ENCODE data around the gene ERMP1. TPM values are rescaled to one million over a fixed set of nuclear protein-coding genes. Genes with fewer than 3 reads are reported as not detected.

Gene ERMP1
- total and polyA plus RNA-seq, 4 donors: 3.1 to 21.5 (median 13.0) TPM

DNA sequence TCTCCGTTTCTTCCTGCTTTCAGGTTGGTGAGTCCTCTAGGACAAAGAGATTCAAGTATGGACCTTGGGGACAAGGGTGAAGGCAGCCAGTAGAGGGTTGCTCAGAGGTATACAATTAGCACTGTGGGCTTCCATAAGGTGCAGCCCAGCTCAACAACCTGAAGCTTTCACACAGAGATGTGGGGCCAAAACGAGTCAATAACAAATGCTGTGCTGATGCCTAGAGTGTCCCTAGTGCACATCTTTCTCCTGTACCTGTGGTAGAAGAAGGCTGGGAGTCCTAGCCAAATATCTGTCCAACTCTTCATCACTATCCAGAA lies 37.1 kb upstream of the ERMP1 start:
- H3K9me3 ChIP-seq (ENCODE audit: control insufficient read depth in 4 of 4, insufficient read depth in 3 of 4, low read length in 3 of 4): no peaks in the 10 kb centered on the region
- 82 to 86% methylated on average over 2 of the region's 2 CpGs for WGBS, 2 donors
- TF ChIP-seq, protein P1, sequence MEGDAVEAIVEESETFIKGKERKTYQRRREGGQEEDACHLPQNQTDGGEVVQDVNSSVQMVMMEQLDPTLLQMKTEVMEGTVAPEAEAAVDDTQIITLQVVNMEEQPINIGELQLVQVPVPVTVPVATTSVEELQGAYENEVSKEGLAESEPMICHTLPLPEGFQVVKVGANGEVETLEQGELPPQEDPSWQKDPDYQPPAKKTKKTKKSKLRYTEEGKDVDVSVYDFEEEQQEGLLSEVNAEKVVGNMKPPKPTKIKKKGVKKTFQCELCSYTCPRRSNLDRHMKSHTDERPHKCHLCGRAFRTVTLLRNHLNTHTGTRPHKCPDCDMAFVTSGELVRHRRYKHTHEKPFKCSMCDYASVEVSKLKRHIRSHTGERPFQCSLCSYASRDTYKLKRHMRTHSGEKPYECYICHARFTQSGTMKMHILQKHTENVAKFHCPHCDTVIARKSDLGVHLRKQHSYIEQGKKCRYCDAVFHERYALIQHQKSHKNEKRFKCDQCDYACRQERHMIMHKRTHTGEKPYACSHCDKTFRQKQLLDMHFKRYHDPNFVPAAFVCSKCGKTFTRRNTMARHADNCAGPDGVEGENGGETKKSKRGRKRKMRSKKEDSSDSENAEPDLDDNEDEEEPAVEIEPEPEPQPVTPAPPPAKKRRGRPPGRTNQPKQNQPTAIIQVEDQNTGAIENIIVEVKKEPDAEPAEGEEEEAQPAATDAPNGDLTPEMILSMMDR (IDR thresholded peaks at IDR 0.05; ENCODE audit: control extremely low read depth, extremely low read depth): no peak
- H3K9ac ChIP-seq (ENCODE audit: insufficient read depth in 1 of 2, low read length in 2 of 2): no peak overlapping the region
- H3K36me3 ChIP-seq (ENCODE audit: control insufficient read depth in 4 of 4, insufficient read depth in 4 of 4, low read length in 4 of 4): no peaks in the 10 kb centered on the region
- peaks cover 0 to 2% (median 0%) of the 10 kb centered on the region in 5 donors for H3K4me1 ChIP-seq (ENCODE audit: control insufficient read depth in 5 of 5, insufficient read depth in 5 of 5, low read length in 5 of 5)
- DNase-seq: no peak
- no peaks in the 10 kb centered on the region for H3K27me3 ChIP-seq (ENCODE audit: control insufficient read depth in 3 of 3, insufficient read depth in 3 of 3, low read length in 2 of 3)
- H3K27ac ChIP-seq (ENCODE audit: low read depth in 1 of 2, low read length in 1 of 2): no peak overlapping the region
- ATAC-seq (ENCODE audit: insufficient read depth, low FRiP score): no peak
- H3K4me3 ChIP-seq: no peak overlapping the region

DNA sequence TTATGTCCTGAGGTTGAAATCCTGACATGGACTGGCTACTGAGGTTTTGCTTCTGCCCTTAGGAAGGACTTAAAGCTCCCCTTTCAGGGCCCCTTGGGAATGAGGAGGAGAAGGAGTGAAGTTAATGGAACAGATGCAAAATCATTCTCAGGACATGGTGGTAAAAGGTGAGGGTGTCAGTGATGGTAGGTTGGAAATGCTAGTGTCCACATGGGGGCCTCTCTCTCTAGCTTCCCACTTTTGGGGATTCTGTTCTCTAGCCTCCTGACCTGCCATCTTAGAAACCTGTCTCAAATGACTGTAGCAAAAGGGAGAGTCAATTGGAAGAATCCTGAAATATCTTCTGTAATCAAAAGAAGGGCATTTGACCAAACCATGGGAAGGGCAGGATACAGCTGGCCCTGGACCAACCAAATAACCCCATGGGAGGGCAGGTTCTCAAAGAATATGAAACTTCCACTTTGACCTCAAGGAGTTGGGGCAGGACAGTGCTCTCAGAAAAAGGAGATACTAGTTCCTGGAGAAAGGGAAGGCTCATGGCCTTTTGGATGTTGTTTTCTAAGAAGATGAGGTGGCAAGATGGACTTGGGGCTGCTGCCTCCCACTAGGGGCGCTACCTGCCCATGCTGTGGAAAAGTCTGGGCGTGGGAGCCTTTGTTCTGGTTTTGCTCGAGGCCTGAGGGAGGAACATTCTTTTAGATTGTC lies 36.5 kb upstream of the ERMP1 start:
- Histone ChIP-seq H3K4me1 (ENCODE audit: control insufficient read depth in 5 of 5, insufficient read depth in 5 of 5, low read length in 5 of 5) (peaks cover 0 to 2% (median 0%) of the 10 kb centered on the region in 5 donors), H3K4me3 (no peak overlapping the region), H3K9ac (ENCODE audit: insufficient read depth in 1 of 2, low read length in 2 of 2) (no peak overlapping the region), H3K27ac (ENCODE audit: low read depth in 1 of 2, low read length in 1 of 2) (no peak overlapping the region), H3K9me3 (ENCODE audit: control insufficient read depth in 4 of 4, insufficient read depth in 3 of 4, low read length in 3 of 4) (no peaks in the 10 kb centered on the region), H3K36me3 (ENCODE audit: control insufficient read depth in 4 of 4, insufficient read depth in 4 of 4, low read length in 4 of 4) (no peaks in the 10 kb centered on the region), H3K27me3 (ENCODE audit: control insufficient read depth in 3 of 3, insufficient read depth in 3 of 3, low read length in 2 of 3) (no peaks in the 10 kb centered on the region)
- ATAC-seq (ENCODE audit: insufficient read depth, low FRiP score) (no peak), DNase-seq (no peak)
- 86 to 90% methylated on average over 3 of the region's 3 CpGs for WGBS, 2 donors
- TF ChIP-seq, protein P1 (IDR thresholded peaks at IDR 0.05; ENCODE audit: control extremely low read depth, extremely low read depth): no peak

DNA sequence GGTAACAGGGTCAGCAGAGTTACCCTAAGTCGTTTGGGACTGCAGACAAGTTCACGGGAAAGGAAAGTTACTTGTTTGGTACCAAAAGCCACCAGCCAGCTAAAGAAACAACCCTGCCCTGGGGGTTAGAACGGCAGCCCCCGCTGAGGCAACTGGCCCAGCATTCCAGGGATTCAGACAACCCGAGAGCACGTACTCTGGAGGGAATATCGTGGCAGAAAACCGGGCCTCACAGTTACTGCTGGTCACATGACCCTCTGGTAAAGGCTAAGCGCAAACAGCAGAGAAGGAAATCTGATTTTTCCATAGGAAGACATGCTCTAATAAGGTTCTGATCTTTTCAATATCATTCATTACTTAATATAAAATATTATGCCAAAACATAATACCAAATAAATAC lies 35.3 kb upstream of the ERMP1 start:
- Histone ChIP-seq H3K4me1 (ENCODE audit: control insufficient read depth in 5 of 5, insufficient read depth in 5 of 5, low read length in 5 of 5) (peaks cover 0 to 3% (median 0%) of the 10 kb centered on the region in 5 donors), H3K27me3 (ENCODE audit: control insufficient read depth in 3 of 3, insufficient read depth in 3 of 3, low read length in 2 of 3) (no peaks in the 10 kb centered on the region), H3K9ac (ENCODE audit: insufficient read depth in 1 of 2, low read length in 2 of 2) (no peak overlapping the region), H3K9me3 (ENCODE audit: control insufficient read depth in 4 of 4, insufficient read depth in 3 of 4, low read length in 3 of 4) (no peaks in the 10 kb centered on the region), H3K36me3 (ENCODE audit: control insufficient read depth in 4 of 4, insufficient read depth in 4 of 4, low read length in 4 of 4) (no peaks in the 10 kb centered on the region), H3K27ac (ENCODE audit: low read depth in 1 of 2, low read length in 1 of 2) (no peak overlapping the region), H3K4me3 (no peak overlapping the region)
- ATAC-seq (ENCODE audit: insufficient read depth, low FRiP score): no peak
- TF ChIP-seq, protein P1 (IDR thresholded peaks at IDR 0.05; ENCODE audit: control extremely low read depth, extremely low read depth): no peak
- 92 to 94% methylated on average over 9 of the region's 9 CpGs for WGBS, 2 donors
- no peak for DNase-seq

DNA sequence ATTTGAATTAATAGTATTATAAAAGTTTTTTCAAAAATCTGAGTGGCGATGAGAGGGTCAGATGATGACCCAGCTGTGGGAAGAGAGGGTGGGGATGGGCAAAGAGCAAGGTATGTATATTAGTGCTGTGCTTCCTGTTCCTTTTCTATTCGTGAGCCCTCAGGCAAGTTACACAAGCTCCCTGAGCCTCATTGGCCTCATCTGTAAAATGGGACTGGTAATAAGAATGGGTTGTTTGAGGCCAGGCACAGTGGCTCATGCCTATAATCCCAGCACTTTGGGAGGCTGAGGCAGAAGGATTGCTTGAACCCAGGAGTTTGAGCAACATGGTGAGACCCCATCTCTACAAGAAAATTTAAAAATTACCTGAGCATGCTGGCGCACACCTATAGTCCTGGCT lies 33.8 kb upstream of the ERMP1 start:
- H3K4me3 ChIP-seq: no peak overlapping the region
- no peaks in the 10 kb centered on the region for H3K36me3 ChIP-seq (ENCODE audit: control insufficient read depth in 4 of 4, insufficient read depth in 4 of 4, low read length in 4 of 4)
- H3K4me1 ChIP-seq (ENCODE audit: control insufficient read depth in 5 of 5, insufficient read depth in 5 of 5, low read length in 5 of 5): peaks cover 0 to 9% (median 0%) of the 10 kb centered on the region in 5 donors
- H3K9me3 ChIP-seq (ENCODE audit: control insufficient read depth in 4 of 4, insufficient read depth in 3 of 4, low read length in 3 of 4): no peaks in the 10 kb centered on the region
- H3K9ac ChIP-seq (ENCODE audit: insufficient read depth in 1 of 2, low read length in 2 of 2): no peak overlapping the region
- 82 to 88% methylated on average over 3 of the region's 3 CpGs for WGBS, 2 donors
- DNase-seq: no peak
- ATAC-seq (ENCODE audit: insufficient read depth, low FRiP score): no peak
- TF ChIP-seq, protein P1 (IDR thresholded peaks at IDR 0.05; ENCODE audit: control extremely low read depth, extremely low read depth): no peak
- H3K27me3 ChIP-seq (ENCODE audit: control insufficient read depth in 3 of 3, insufficient read depth in 3 of 3, low read length in 2 of 3): no peaks in the 10 kb centered on the region
- no peak overlapping the region for H3K27ac ChIP-seq (ENCODE audit: low read depth in 1 of 2, low read length in 1 of 2)
